SK-N-SH treated with all-trans-retinoic acid at 6 μM for 48 hours (cell line): ENCODE data around the gene CPS1.

Experiments
- ATAC-seq: fragments of 200-7000 bp; cut with Tn5 transposase; 3 replicates; pipeline ENCODE4 v1.9.1; 2020; ENCODE audit warnings: mild to moderate bottlenecking, moderate library complexity
- ARNTL ChIP-seq: fragments of 450-650 bp; formaldehyde crosslinking; IDR thresholded peaks from 2 replicates; pipeline ENCODE4 v1.5.0; 2020; ENCODE audit warnings: low read depth, mild to moderate bottlenecking, moderate library complexity, borderline replicate concordance
- BACH2 ChIP-seq: fragments of 250-450 bp; sonication (Bioruptor Pico); IDR thresholded peaks from 2 replicates; pipeline ENCODE4 v1.9.0; 2021; ENCODE audit warnings: mild to moderate bottlenecking, borderline replicate concordance
- CSDC2 ChIP-seq: fragments of 250-450 bp; sonication (Bioruptor Pico); IDR thresholded peaks from 2 replicates; pipeline ENCODE4 v1.5.0; 2020; ENCODE audit warnings: mild to moderate bottlenecking, moderate library complexity
- CSRNP3 ChIP-seq: fragments of 250-450 bp; sonication (Bioruptor Pico); IDR thresholded peaks from 2 replicates; pipeline ENCODE4 v1.5.1; 2021; ENCODE audit warnings: mild to moderate bottlenecking, moderate library complexity
- ESRRG ChIP-seq: fragments of 250-450 bp; sonication (Bioruptor Pico); IDR thresholded peaks from 2 replicates; pipeline ENCODE4 v1.6.1; 2021; ENCODE audit warnings: mild to moderate bottlenecking
- GLIS3 ChIP-seq: fragments of 250-450 bp; sonication (Bioruptor Pico); IDR thresholded peaks from 2 replicates; pipeline ENCODE4 v1.5.0; 2020; ENCODE audit warnings: mild to moderate bottlenecking, moderate library complexity
- ISL1 ChIP-seq: fragments of 250-450 bp; sonication (Bioruptor Pico); IDR thresholded peaks from 2 replicates; pipeline ENCODE4 v2.1.2; 2022; ENCODE audit warnings: mild to moderate bottlenecking, moderate library complexity
- OSR1 ChIP-seq: fragments of 250-450 bp; sonication (Bioruptor Pico); IDR thresholded peaks from 2 replicates; pipeline ENCODE4 v1.8.0; 2022; ENCODE audit warnings: moderate library complexity, mild to moderate bottlenecking, inconsistent platforms
- PPARA ChIP-seq: fragments of 250-450 bp; sonication (Bioruptor Pico); IDR thresholded peaks from 2 replicates; pipeline ENCODE4 v1.5.0; 2020; ENCODE audit warnings: mild to moderate bottlenecking, borderline replicate concordance
- SNAI2 ChIP-seq: fragments of 250-450 bp; sonication (Bioruptor Pico); IDR thresholded peaks from 2 replicates; pipeline ENCODE4 v1.5.0; 2020; ENCODE audit warnings: mild to moderate bottlenecking, moderate library complexity
- TOX ChIP-seq: fragments of 250-450 bp; sonication (Bioruptor Pico); IDR thresholded peaks from 2 replicates; pipeline ENCODE4 v1.8.0; 2021; ENCODE audit warnings: mild to moderate bottlenecking, moderate library complexity, borderline replicate concordance
- TSHZ2 ChIP-seq: fragments of 250-450 bp; sonication (Bioruptor Pico); IDR thresholded peaks from 2 replicates; pipeline ENCODE4 v1.5.0; 2020; ENCODE audit warnings: mild to moderate bottlenecking, moderate library complexity
- ZC3H10 ChIP-seq: fragments of 250-450 bp; sonication (Bioruptor Pico); IDR thresholded peaks from 2 replicates; pipeline ENCODE4 v1.5.1; 2021; ENCODE audit warnings: mild to moderate bottlenecking, moderate library complexity
- ZFP3 ChIP-seq: fragments of 250-450 bp; sonication (Bioruptor Pico); IDR thresholded peaks from 2 replicates; pipeline ENCODE4 v1.5.0; 2020; ENCODE audit warnings: mild to moderate bottlenecking, moderate library complexity
- ZFP30 ChIP-seq: fragments of 450-650 bp; formaldehyde crosslinking; IDR thresholded peaks from 2 replicates; pipeline ENCODE4 v1.5.0; 2022; ENCODE audit warnings: mild to moderate bottlenecking, moderate library complexity
- ZNF565 ChIP-seq: fragments of 450-650 bp; formaldehyde crosslinking; conservative IDR thresholded peaks from 2 replicates; pipeline ENCODE4 v1.5.0; 2020; ENCODE audit warnings: low read depth, mild to moderate bottlenecking, moderate library complexity
- ZNF70 ChIP-seq: fragments of 450-650 bp; formaldehyde crosslinking; IDR thresholded peaks from 2 replicates; pipeline ENCODE4 v1.5.0; 2020; ENCODE audit warnings: mild to moderate bottlenecking, moderate library complexity
- ZNF8 ChIP-seq: fragments of 450-650 bp; formaldehyde crosslinking; IDR thresholded peaks from 2 replicates; pipeline ENCODE4 v1.5.0; 2020; ENCODE audit warnings: mild to moderate bottlenecking, moderate library complexity
- TF ChIP-seq, protein P1 (sequence below): fragments of 250-450 bp; sonication (Bioruptor Pico); IDR thresholded peaks from 2 replicates; pipeline ENCODE4 v1.8.0; 2021; ENCODE audit warnings: low read depth, mild to moderate bottlenecking, moderate library complexity, borderline replicate concordance
- TF ChIP-seq, protein P2 (sequence below): fragments of 250-450 bp; sonication (Bioruptor Pico); IDR thresholded peaks from 2 replicates; pipeline ENCODE4 v1.5.1; 2020; ENCODE audit warnings: low read depth, mild to moderate bottlenecking, moderate library complexity

The CPS1 gene

GRCh38 chr2:210562502-210563080 lies 6.2 kb downstream of the CPS1 start:
- no peak for TF ChIP-seq ARNTL (CRISPR knock-in tag)
- TF ChIP-seq ZNF8 (CRISPR knock-in tag), result no peak
- TF ChIP-seq SNAI2, result no peak
- TF ChIP-seq, protein P1, sequence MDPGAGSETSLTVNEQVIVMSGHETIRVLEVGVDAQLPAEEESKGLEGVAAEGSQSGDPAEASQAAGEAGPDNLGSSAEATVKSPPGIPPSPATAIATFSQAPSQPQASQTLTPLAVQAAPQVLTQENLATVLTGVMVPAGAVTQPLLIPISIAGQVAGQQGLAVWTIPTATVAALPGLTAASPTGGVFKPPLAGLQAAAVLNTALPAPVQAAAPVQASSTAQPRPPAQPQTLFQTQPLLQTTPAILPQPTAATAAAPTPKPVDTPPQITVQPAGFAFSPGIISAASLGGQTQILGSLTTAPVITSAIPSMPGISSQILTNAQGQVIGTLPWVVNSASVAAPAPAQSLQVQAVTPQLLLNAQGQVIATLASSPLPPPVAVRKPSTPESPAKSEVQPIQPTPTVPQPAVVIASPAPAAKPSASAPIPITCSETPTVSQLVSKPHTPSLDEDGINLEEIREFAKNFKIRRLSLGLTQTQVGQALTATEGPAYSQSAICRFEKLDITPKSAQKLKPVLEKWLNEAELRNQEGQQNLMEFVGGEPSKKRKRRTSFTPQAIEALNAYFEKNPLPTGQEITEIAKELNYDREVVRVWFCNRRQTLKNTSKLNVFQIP (CRISPR knock-in tag), result no peak
- TF ChIP-seq BACH2, result no peak
- TF ChIP-seq ISL1 (CRISPR knock-in tag), result no peak
- no peak for TF ChIP-seq CSDC2 (CRISPR knock-in tag)
- TF ChIP-seq ZNF70 (CRISPR knock-in tag), result no peak
- no peak for TF ChIP-seq PPARA (CRISPR knock-in tag)
- TF ChIP-seq ZFP3 (CRISPR knock-in tag), result no peak
- ATAC-seq, result no peak

GRCh38 chr2:210567279-210567678 lies 10.9 kb downstream of the CPS1 start:
- TF ChIP-seq CSRNP3 (CRISPR knock-in tag), result no peak
- TF ChIP-seq ZFP30 (CRISPR knock-in tag), result no peak
- no peak for TF ChIP-seq ZC3H10
- no peak for TF ChIP-seq ISL1 (CRISPR knock-in tag)
- no peak for TF ChIP-seq SNAI2
- TF ChIP-seq ARNTL (CRISPR knock-in tag), result no peak
- no peak for TF ChIP-seq CSDC2 (CRISPR knock-in tag)
- TF ChIP-seq ZNF565, result no peak
- TF ChIP-seq, protein P2, sequence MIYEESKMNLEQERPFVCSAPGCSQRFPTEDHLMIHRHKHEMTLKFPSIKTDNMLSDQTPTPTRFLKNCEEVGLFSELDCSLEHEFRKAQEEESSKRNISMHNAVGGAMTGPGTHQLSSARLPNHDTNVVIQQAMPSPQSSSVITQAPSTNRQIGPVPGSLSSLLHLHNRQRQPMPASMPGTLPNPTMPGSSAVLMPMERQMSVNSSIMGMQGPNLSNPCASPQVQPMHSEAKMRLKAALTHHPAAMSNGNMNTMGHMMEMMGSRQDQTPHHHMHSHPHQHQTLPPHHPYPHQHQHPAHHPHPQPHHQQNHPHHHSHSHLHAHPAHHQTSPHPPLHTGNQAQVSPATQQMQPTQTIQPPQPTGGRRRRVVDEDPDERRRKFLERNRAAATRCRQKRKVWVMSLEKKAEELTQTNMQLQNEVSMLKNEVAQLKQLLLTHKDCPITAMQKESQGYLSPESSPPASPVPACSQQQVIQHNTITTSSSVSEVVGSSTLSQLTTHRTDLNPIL (CRISPR knock-in tag), result no peak
- TF ChIP-seq, protein P1 (CRISPR knock-in tag), result no peak
- TF ChIP-seq OSR1, result no peak
- no peak for TF ChIP-seq BACH2
- TF ChIP-seq TOX (CRISPR knock-in tag), result no peak
- TF ChIP-seq GLIS3 (CRISPR knock-in tag), result no peak
- TF ChIP-seq ZFP3 (CRISPR knock-in tag), result no peak
- no peak for TF ChIP-seq ESRRG (CRISPR knock-in tag)
- ATAC-seq, result no peak

GRCh38 chr2:210568108-210568507 lies 11.7 kb downstream of the CPS1 start:
- no peak for ATAC-seq
- TF ChIP-seq OSR1 (no peak), ARNTL (CRISPR knock-in tag) (no peak), CSDC2 (CRISPR knock-in tag) (no peak), TOX (CRISPR knock-in tag) (no peak), ZNF70 (CRISPR knock-in tag) (no peak), TSHZ2 (no peak)
- TF ChIP-seq, all 23 proteins: peak for 0
